CD4-positive, alpha-beta T cell treated with Interleukin-12 subunit alpha and Interleukin-12 subunit beta, for 1 hour (primary cell): ENCODE results near the gene RFX4.

ENCODE experiments used
- DNase-seq: peaks from one replicate; pipeline ENCODE4 v3.0.0-alpha.2; 2020

Gene RFX4

GRCh38 chr12:106736051-106736957 lies 153.5 kb downstream of the RFX4 start:
- DNase-seq, result peak; percentile 46

- DNase-seq, result no peak
Measured at GRCh38 chr12:106739318-106739717, 156.5 kb downstream of the RFX4 start.

GRCh38 chr12:106739815-106740530 lies 157.2 kb downstream of the RFX4 start:
- DNase-seq, result no peak

GRCh38 chr12:106740818-106741217 lies 158.0 kb downstream of the RFX4 start:
- DNase-seq, result no peak

GRCh38 chr12:106741247-106741646 lies 158.4 kb downstream of the RFX4 start:
- no peak for DNase-seq

- DNase-seq, result no peak
Measured at GRCh38 chr12:106743270-106743988, 160.6 kb downstream of the RFX4 start.

GRCh38 chr12:106744600-106744999 lies 161.8 kb downstream of the RFX4 start:
- no peak for DNase-seq

- DNase-seq, result no peak
Measured at GRCh38 chr12:106745181-106745745, 162.5 kb downstream of the RFX4 start.

GRCh38 chr12:106747973-106748436 lies 165.2 kb downstream of the RFX4 start:
- peak; percentile 80 for DNase-seq

GRCh38 chr12:106750524-106750923 lies 167.7 kb downstream of the RFX4 start:
- DNase-seq, result no peak

- DNase-seq, result peak; percentile 54
Measured at GRCh38 chr12:106753526-106753925, 170.7 kb downstream of the RFX4 start.

- DNase-seq, result no peak
Measured at GRCh38 chr12:106754331-106754730, 171.5 kb downstream of the RFX4 start.

GRCh38 chr12:106757623-106758348 lies 175.0 kb downstream of the RFX4 start:
- DNase-seq, result no peak

GRCh38 chr12:106758349-106759110 lies 175.7 kb downstream of the RFX4 start:
- no peak for DNase-seq

- DNase-seq, result no peak
Measured at GRCh38 chr12:106759526-106760183, 176.9 kb downstream of the RFX4 start.

- peak; percentile 59 for DNase-seq
Measured at GRCh38 chr12:106760184-106760531, 177.4 kb downstream of the RFX4 start.

- no peak for DNase-seq
Measured at GRCh38 chr12:106764220-106764619, 181.4 kb downstream of the RFX4 start.

GRCh38 chr12:106764738-106765137 lies 181.9 kb downstream of the RFX4 start:
- no peak for DNase-seq

GRCh38 chr12:106766393-106766826 lies 183.6 kb downstream of the RFX4 start:
- no peak for DNase-seq

GRCh38 chr12:106767206-106767605 lies 184.4 kb downstream of the RFX4 start:
- DNase-seq, result no peak
